Sigmoid colon (tissue), 4 donors: ENCODE data around the gene GALNT10.

ENCODE experiments used
- CTCF ChIP-seq, 4 experiments: fragments of 450-650 bp in 3 of 4; fragments of 200-600 bp in 1 of 4; IDR thresholded peaks; one replicate each; pipeline ENCODE4 v1.5.1; 2016 to 2019; ENCODE audit warnings: antibody characterized with exemption in 4 of 4, mild to moderate bottlenecking in 3 of 4, moderate library complexity in 2 of 4
- EP300 ChIP-seq, 4 donors: sonication (generic); formaldehyde crosslinking; IDR thresholded peaks; one replicate each; pipeline ENCODE4 v1.6.1; 2017; ENCODE audit warnings: antibody characterized with exemption in 4 of 4
- POLR2A ChIP-seq, 2 donors: fragments of 450-650 bp; IDR thresholded peaks; one replicate each; pipeline ENCODE4 v1.6.1; 2016; ENCODE audit warnings: antibody characterized with exemption in 2 of 2, mild to moderate bottlenecking in 2 of 2, moderate library complexity in 2 of 2
- POLR2AphosphoS5 ChIP-seq, 4 donors: sonication (generic); formaldehyde crosslinking; IDR thresholded peaks; one replicate each; pipeline ENCODE4 v1.6.1; 2017; ENCODE audit warnings: antibody characterized with exemption in 4 of 4

- no peak for TF ChIP-seq POLR2AphosphoS5 (IDR thresholded peaks at IDR 0.05)
- TF ChIP-seq POLR2A (IDR thresholded peaks at IDR 0.05): no peak
- TF ChIP-seq CTCF (IDR thresholded peaks at IDR 0.05): no peak
- TF ChIP-seq EP300 (IDR thresholded peaks at IDR 0.05): no peak
Observed at GRCh38 chr5:154236011-154236410, 45.5 kb downstream of the GALNT10 start.
